HCT116 (cell line): ENCODE data around the gene PDE10A. TPM values are rescaled to one million over a fixed set of nuclear protein-coding genes. Genes with fewer than 3 reads are reported as not detected.

Experiments
- ATAC-seq: fragments of 200-7000 bp; cut with Tn5 transposase; 2 replicates; pipeline ENCODE4 v1.9.1; 2020; ENCODE audit warnings: mild to moderate bottlenecking, moderate library complexity
- BruUV-seq: library from RNA; stranded (reverse); fragments of 400-500 nt; replicated peaks from 2 replicates; lab custom pipeline; 2021; lab: Mats Ljungman, UMichigan
- CTCF ChIA-PET: fragments of 300-600 bp; sonication (Branson Sonifier 250); formaldehyde crosslinking; loops from one replicate; lab custom pipeline; 2021; ENCODE audit warnings: antibody characterized with exemption; lab: Charles Lee
- POLR2A ChIA-PET: fragments of 300-600, 350-600 bp; sonication (Branson Sonifier 250); formaldehyde crosslinking; loops from one replicate; lab custom pipeline; 2021; ENCODE audit warnings: antibody characterized with exemption; lab: Charles Lee
- RAD21 ChIA-PET, 2 experiments: fragments of 300-600 bp; sonication (Branson Sonifier 250); formaldehyde crosslinking; loops; one replicate each; lab custom pipeline; 2023; ENCODE audit warnings: low total read pairs in 2 of 2; ENCODE audit not compliant: uncharacterized antibody in 2 of 2, unreplicated experiment in 2 of 2, low non-redundant PET in 1 of 2; lab: Charles Lee
- DNase-seq: peaks from one replicate; pipeline ENCODE4 v3.0.0-alpha.2; 2010; ENCODE audit warnings: low read depth, low spot score
- H2AFZ ChIP-seq: fragments of 200-600 bp; shearing (Covaris generic), sonication (generic); 2 replicates; pipeline ENCODE4 v1.6.1; 2017; ENCODE audit warnings: low read depth, mixed run types, mixed read lengths, antibody characterized with exemption, low read length; ENCODE audit not compliant: poor library complexity, severe bottlenecking
- H3K27ac ChIP-seq: 2 replicates; pipeline ENCODE4 v1.5.1; 2012; ENCODE audit warnings: low read depth, low read length
- H3K27me3 ChIP-seq: fragments of 200-600 bp; sonication (generic); 2 replicates; pipeline ENCODE4 v1.6.1; 2016; ENCODE audit warnings: mixed run types, low read length, mixed read lengths; ENCODE audit not compliant: insufficient read depth
- H3K36me3 ChIP-seq, 2 experiments: fragments of 200-500 bp in 1 of 2; fragments of 200-600 bp in 1 of 2; sonication (Bioruptor generic) in 1 of 2; sonication (generic) in 1 of 2; 2 replicates each; pipeline versions ENCODE4 v1.5.1 to v1.6.1; 2014 to 2016; ENCODE audit warnings: low read length in 2 of 2, inconsistent platforms in 1 of 2, mixed read lengths in 1 of 2, mixed run types in 1 of 2; ENCODE audit not compliant: insufficient read depth in 2 of 2, control insufficient read depth in 1 of 2
- H3K4me1 ChIP-seq, 2 experiments: fragments of 200-600 bp in 1 of 2; sonication (generic) in 1 of 2; 2 replicates each; pipeline versions ENCODE4 v1.5.1 to v1.6.1; 2012 to 2017; ENCODE audit warnings: low read length in 2 of 2, inconsistent platforms in 1 of 2, mild to moderate bottlenecking in 1 of 2, mixed read lengths in 1 of 2, mixed run types in 1 of 2, moderate library complexity in 1 of 2; ENCODE audit not compliant: insufficient read depth in 2 of 2, control insufficient read depth in 1 of 2
- H3K4me2 ChIP-seq: fragments of 200-600 bp; sonication (generic); 2 replicates; pipeline ENCODE4 v1.6.1; 2017; ENCODE audit warnings: mixed run types, low read length, mixed read lengths
- H3K4me3 ChIP-seq, 2 experiments: fragments of 200-600 bp in 1 of 2; sonication (generic) in 1 of 2; replicated peaks in 1 of 2; 2 replicates each; pipeline ENCODE4 v1.5.1; 2011 to 2016; ENCODE audit warnings: low read length in 2 of 2, control low read depth in 1 of 2, low read depth in 1 of 2, mild to moderate bottlenecking in 1 of 2, mixed read lengths in 1 of 2, mixed run types in 1 of 2
- H3K79me2 ChIP-seq: fragments of 200-600 bp; sonication (generic); 2 replicates; pipeline ENCODE4 v1.6.1; 2017; ENCODE audit warnings: mild to moderate bottlenecking, mixed run types, low read length, moderate library complexity, mixed read lengths; ENCODE audit not compliant: insufficient read depth
- H3K9ac ChIP-seq: fragments of 200-600 bp; sonication (generic); 2 replicates; pipeline ENCODE4 v1.6.1; 2016; ENCODE audit warnings: low read length, mixed read lengths
- H3K9me2 ChIP-seq: fragments of 200-600 bp; sonication (generic), shearing (Covaris generic); 2 replicates; pipeline ENCODE4 v1.6.1; 2017; ENCODE audit warnings: mixed run types, mild to moderate bottlenecking, moderate library complexity; ENCODE audit not compliant: insufficient read depth
- H3K9me3 ChIP-seq, 2 experiments: fragments of 200-500 bp in 1 of 2; fragments of 200-600 bp in 1 of 2; sonication (Bioruptor generic) in 1 of 2; sonication (generic) in 1 of 2; 2 replicates each; pipeline ENCODE4 v1.6.1; 2014 to 2017; ENCODE audit warnings: low read length in 2 of 2, mixed read lengths in 2 of 2, inconsistent platforms in 1 of 2, low read depth in 1 of 2, mild to moderate bottlenecking in 1 of 2, mixed run types in 1 of 2, moderate library complexity in 1 of 2; ENCODE audit not compliant: control insufficient read depth in 1 of 2, insufficient read depth in 1 of 2
- H4K20me1 ChIP-seq: fragments of 200-600 bp; sonication (generic), shearing (Covaris generic); 2 replicates; pipeline ENCODE4 v1.6.1; 2017; ENCODE audit warnings: mixed run types, mild to moderate bottlenecking, moderate library complexity; ENCODE audit not compliant: insufficient read depth
- ATF3 ChIP-seq: IDR thresholded peaks from 2 replicates; pipeline ENCODE4 v1.6.1; 2012
- CBX3 ChIP-seq: IDR thresholded peaks from 2 replicates; pipeline ENCODE4 v1.6.1; 2012; ENCODE audit warnings: low read depth
- CEBPB ChIP-seq: IDR thresholded peaks from 2 replicates; pipeline ENCODE4 v1.6.1; 2012; ENCODE audit warnings: low read depth
- CTCF ChIP-seq, 3 experiments: fragments of 200-600 bp in 1 of 3; sonication (generic) in 1 of 3; IDR thresholded peaks in 2 of 3; conservative IDR thresholded peaks in 1 of 3; 2 replicates each; pipeline ENCODE4 v1.5.1; 2012 to 2017; ENCODE audit warnings: low read depth in 2 of 3, low read length in 2 of 3, antibody characterized with exemption in 1 of 3, borderline replicate concordance in 1 of 3, control low read depth in 1 of 3, mild to moderate bottlenecking in 1 of 3, mixed read lengths in 1 of 3, mixed run types in 1 of 3, moderate library complexity in 1 of 3; ENCODE audit not compliant: insufficient read depth in 1 of 3
- EGR1 ChIP-seq: IDR thresholded peaks from 2 replicates; pipeline ENCODE4 v1.6.1; 2012; ENCODE audit warnings: low read depth
- ELF1 ChIP-seq: IDR thresholded peaks from 2 replicates; pipeline ENCODE4 v1.6.1; 2012; ENCODE audit warnings: low read depth, borderline replicate concordance
- EZH2 ChIP-seq: fragments of 200-600 bp; sonication (generic); IDR thresholded peaks from 2 replicates; pipeline ENCODE4 v1.6.1; 2017; ENCODE audit warnings: antibody characterized with exemption, mixed run types
- FOSL1 ChIP-seq: IDR thresholded peaks from 2 replicates; pipeline ENCODE4 v1.6.1; 2012; ENCODE audit warnings: low read depth
- POLR2A ChIP-seq: IDR thresholded peaks from 2 replicates; pipeline ENCODE4 v1.7.0; 2011; ENCODE audit warnings: borderline replicate concordance; ENCODE audit not compliant: insufficient read depth, insufficient read length; ENCODE audit errors: extremely low read depth
- POLR2AphosphoS5 ChIP-seq: IDR thresholded peaks from 2 replicates; pipeline ENCODE4 v1.6.1; 2011; ENCODE audit warnings: mild to moderate bottlenecking, low read depth, low read length, moderate library complexity
- SIN3A ChIP-seq: IDR thresholded peaks from 2 replicates; pipeline ENCODE4 v1.6.1; 2012; ENCODE audit warnings: low read depth
- SP1 ChIP-seq: IDR thresholded peaks from 2 replicates; pipeline ENCODE4 v1.6.1; 2012; ENCODE audit warnings: low read depth
- SRF ChIP-seq: IDR thresholded peaks from 2 replicates; pipeline ENCODE4 v1.6.1; 2012; ENCODE audit warnings: low read depth
- TCF7L2 ChIP-seq: IDR thresholded peaks from 2 replicates; pipeline ENCODE4 v1.7.0; 2011; ENCODE audit warnings: borderline replicate concordance, inconsistent platforms; ENCODE audit not compliant: insufficient read depth, insufficient read length; ENCODE audit errors: extremely low read depth
- ZFX ChIP-seq: fragments of 450-650 bp; IDR thresholded peaks from 2 replicates; pipeline ENCODE4 v1.6.1; 2017
- ZNF274 ChIP-seq: fragments of 200-500 bp; sonication (Bioruptor generic); IDR thresholded peaks from 2 replicates; pipeline ENCODE4 v1.6.1; 2014; ENCODE audit warnings: mild to moderate bottlenecking, low read depth, low read length, inconsistent platforms
- intact Hi-C: fragments of 100-400 bp; cut with micrococcal nuclease; formaldehyde crosslinking; loops from 2 replicates; pipeline ENCODE4 v1.10.0; 2022
- total RNA-seq: library from RNA; stranded (reverse); gene quantifications from one replicate; pipeline ENCODE4 v1.2.1, GENCODE V29; 2021; ENCODE audit not compliant: unreplicated experiment
- TF ChIP-seq, protein P1 (sequence below): IDR thresholded peaks from 2 replicates; pipeline ENCODE4 v1.6.1; 2011; ENCODE audit warnings: mild to moderate bottlenecking, low read length, moderate library complexity; ENCODE audit not compliant: insufficient replicate concordance; ENCODE audit errors: extremely low read depth
- TF ChIP-seq, protein P2 (sequence below): IDR thresholded peaks from 2 replicates; pipeline ENCODE4 v1.6.1; 2012; ENCODE audit warnings: low read depth

PDE10A gene
- total RNA-seq, 1 experiment from 2014 or later = 0.37 TPM

- H3K4me2 ChIP-seq = no peak overlapping the region
- no peaks in the 10 kb centered on the region for H3K79me2 ChIP-seq
- CTCF ChIA-PET = interaction anchor here (0.9 kb wide), 1 partner anchor 37 kb away, joined by 4 read pairs; no protein-coding TSS in a partner anchor
- RAD21 ChIA-PET = no interaction called here
- H3K9me2 ChIP-seq = no peaks in the 10 kb centered on the region
- no peak overlapping the region for H3K4me3 ChIP-seq
- H3K27ac ChIP-seq = no peak overlapping the region
- no peak overlapping the region for H2AFZ ChIP-seq
- H3K4me1 ChIP-seq = no peaks in the 10 kb centered on the region
- H4K20me1 ChIP-seq = no peaks in the 10 kb centered on the region
- POLR2A ChIA-PET = no interaction called here
- no TSS peak for BruUV-seq
- ATAC-seq (no peak), DNase-seq (no peak)
- intact Hi-C loops = no loop called here
- no peak overlapping the region for H3K9ac ChIP-seq
- no peaks in the 10 kb centered on the region for H3K9me3 ChIP-seq
- H3K36me3 ChIP-seq = no peaks in the 10 kb centered on the region
- no peak for TF ChIP-seq TCF7L2
- TF ChIP-seq SIN3A = no peak
- no peak for TF ChIP-seq EZH2
- TF ChIP-seq, protein P1, sequence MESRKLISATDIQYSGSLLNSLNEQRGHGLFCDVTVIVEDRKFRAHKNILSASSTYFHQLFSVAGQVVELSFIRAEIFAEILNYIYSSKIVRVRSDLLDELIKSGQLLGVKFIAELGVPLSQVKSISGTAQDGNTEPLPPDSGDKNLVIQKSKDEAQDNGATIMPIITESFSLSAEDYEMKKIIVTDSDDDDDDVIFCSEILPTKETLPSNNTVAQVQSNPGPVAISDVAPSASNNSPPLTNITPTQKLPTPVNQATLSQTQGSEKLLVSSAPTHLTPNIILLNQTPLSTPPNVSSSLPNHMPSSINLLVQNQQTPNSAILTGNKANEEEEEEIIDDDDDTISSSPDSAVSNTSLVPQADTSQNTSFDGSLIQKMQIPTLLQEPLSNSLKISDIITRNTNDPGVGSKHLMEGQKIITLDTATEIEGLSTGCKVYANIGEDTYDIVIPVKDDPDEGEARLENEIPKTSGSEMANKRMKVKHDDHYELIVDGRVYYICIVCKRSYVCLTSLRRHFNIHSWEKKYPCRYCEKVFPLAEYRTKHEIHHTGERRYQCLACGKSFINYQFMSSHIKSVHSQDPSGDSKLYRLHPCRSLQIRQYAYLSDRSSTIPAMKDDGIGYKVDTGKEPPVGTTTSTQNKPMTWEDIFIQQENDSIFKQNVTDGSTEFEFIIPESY = no peak
- no peak for TF ChIP-seq POLR2AphosphoS5
- no peak for TF ChIP-seq CTCF (IDR thresholded peaks at IDR 0.05 in 2 of 3, conservative IDR thresholded peaks at IDR 0.05 in 1 of 3; ENCODE audit: borderline replicate concordance in 1 of 3, insufficient read depth in 1 of 3, low read depth in 2 of 3, low read length in 2 of 3)
- no peak for TF ChIP-seq CBX3
- no peak for TF ChIP-seq ELF1
- TF ChIP-seq SRF = no peak
- TF ChIP-seq EGR1 = no peak
- TF ChIP-seq ZNF274 = no peak
- TF ChIP-seq, protein P2, sequence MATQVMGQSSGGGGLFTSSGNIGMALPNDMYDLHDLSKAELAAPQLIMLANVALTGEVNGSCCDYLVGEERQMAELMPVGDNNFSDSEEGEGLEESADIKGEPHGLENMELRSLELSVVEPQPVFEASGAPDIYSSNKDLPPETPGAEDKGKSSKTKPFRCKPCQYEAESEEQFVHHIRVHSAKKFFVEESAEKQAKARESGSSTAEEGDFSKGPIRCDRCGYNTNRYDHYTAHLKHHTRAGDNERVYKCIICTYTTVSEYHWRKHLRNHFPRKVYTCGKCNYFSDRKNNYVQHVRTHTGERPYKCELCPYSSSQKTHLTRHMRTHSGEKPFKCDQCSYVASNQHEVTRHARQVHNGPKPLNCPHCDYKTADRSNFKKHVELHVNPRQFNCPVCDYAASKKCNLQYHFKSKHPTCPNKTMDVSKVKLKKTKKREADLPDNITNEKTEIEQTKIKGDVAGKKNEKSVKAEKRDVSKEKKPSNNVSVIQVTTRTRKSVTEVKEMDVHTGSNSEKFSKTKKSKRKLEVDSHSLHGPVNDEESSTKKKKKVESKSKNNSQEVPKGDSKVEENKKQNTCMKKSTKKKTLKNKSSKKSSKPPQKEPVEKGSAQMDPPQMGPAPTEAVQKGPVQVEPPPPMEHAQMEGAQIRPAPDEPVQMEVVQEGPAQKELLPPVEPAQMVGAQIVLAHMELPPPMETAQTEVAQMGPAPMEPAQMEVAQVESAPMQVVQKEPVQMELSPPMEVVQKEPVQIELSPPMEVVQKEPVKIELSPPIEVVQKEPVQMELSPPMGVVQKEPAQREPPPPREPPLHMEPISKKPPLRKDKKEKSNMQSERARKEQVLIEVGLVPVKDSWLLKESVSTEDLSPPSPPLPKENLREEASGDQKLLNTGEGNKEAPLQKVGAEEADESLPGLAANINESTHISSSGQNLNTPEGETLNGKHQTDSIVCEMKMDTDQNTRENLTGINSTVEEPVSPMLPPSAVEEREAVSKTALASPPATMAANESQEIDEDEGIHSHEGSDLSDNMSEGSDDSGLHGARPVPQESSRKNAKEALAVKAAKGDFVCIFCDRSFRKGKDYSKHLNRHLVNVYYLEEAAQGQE = no peak
- no peak for TF ChIP-seq CEBPB
- no peak for TF ChIP-seq SP1
- TF ChIP-seq ZFX = no peak
- TF ChIP-seq POLR2A = no peak
- no peak for TF ChIP-seq ATF3
- TF ChIP-seq FOSL1 = no peak
- H3K27me3 ChIP-seq = no peaks in the 10 kb centered on the region
Measured at GRCh38 chr6:165692106-165692653, 29.1 kb upstream of the PDE10A start.
